Liver (tissue), 9 donors: ENCODE results near the gene SOCS4. TPM values are rescaled to one million over a fixed set of nuclear protein-coding genes. Genes with fewer than 3 reads are reported as not detected.

Experiments used
- DNase-seq: peaks from one replicate; pipeline ENCODE4 v3.0.0-alpha.2; 2017; ENCODE audit warnings: low spot score
- H3K27ac ChIP-seq, 2 donors: one replicate each; pipeline ENCODE4 v1.7.0; 2013; ENCODE audit warnings: inconsistent platforms in 2 of 2, low read length in 2 of 2, control low read depth in 1 of 2, low read depth in 1 of 2, mild to moderate bottlenecking in 1 of 2
- H3K27me3 ChIP-seq, 4 donors: one replicate each; pipeline versions ENCODE4 v1.6.1 to v1.7.0; 2013; ENCODE audit warnings: low read length in 3 of 4, inconsistent platforms in 1 of 4, mild to moderate bottlenecking in 1 of 4, moderate library complexity in 1 of 4; ENCODE audit not compliant: control insufficient read depth in 4 of 4, insufficient read depth in 4 of 4
- H3K36me3 ChIP-seq, 4 donors: one replicate each; pipeline versions ENCODE4 v1.6.1 to v1.7.0; 2013; ENCODE audit warnings: low read length in 3 of 4, mild to moderate bottlenecking in 3 of 4, low read depth in 1 of 4, moderate library complexity in 1 of 4; ENCODE audit not compliant: control insufficient read depth in 4 of 4, insufficient read depth in 3 of 4
- H3K4me1 ChIP-seq, 4 donors: one replicate each; pipeline versions ENCODE4 v1.6.1 to v1.7.0; 2013; ENCODE audit warnings: low read length in 3 of 4, mild to moderate bottlenecking in 3 of 4, moderate library complexity in 1 of 4; ENCODE audit not compliant: control insufficient read depth in 4 of 4, insufficient read depth in 4 of 4
- H3K4me3 ChIP-seq, 3 donors: one replicate each; pipeline versions ENCODE4 v1.6.1 to v1.7.0; 2013; ENCODE audit warnings: low read length in 3 of 3, control low read depth in 1 of 3, low read depth in 1 of 3, mild to moderate bottlenecking in 1 of 3
- H3K9ac ChIP-seq, 2 donors: one replicate each; pipeline ENCODE4 v1.7.0; 2013; ENCODE audit warnings: low read length in 2 of 2, mild to moderate bottlenecking in 2 of 2, moderate library complexity in 2 of 2, control low read depth in 1 of 2, low read depth in 1 of 2
- H3K9me3 ChIP-seq, 4 donors: one replicate each; pipeline versions ENCODE4 v1.6.1 to v1.7.0; 2013; ENCODE audit warnings: low read length in 3 of 4; ENCODE audit not compliant: control insufficient read depth in 4 of 4
- EGR1 ChIP-seq, 2 donors: IDR thresholded peaks; 2 replicates each; pipeline ENCODE4 v1.6.1; 2016 to 2018; ENCODE audit warnings: antibody characterized with exemption in 2 of 2, low read depth in 2 of 2
- FOXA2 ChIP-seq: IDR thresholded peaks from 2 replicates; pipeline ENCODE4 v1.6.1; 2016; ENCODE audit warnings: antibody characterized with exemption
- GABPA ChIP-seq, 2 donors: IDR thresholded peaks in 1 of 2; conservative IDR thresholded peaks in 1 of 2; 2 replicates each; pipeline ENCODE4 v1.6.1; 2016; ENCODE audit warnings: antibody characterized with exemption in 2 of 2, mild to moderate bottlenecking in 1 of 2, moderate library complexity in 1 of 2
- HNF4A ChIP-seq, 2 donors: conservative IDR thresholded peaks; 2 replicates each; pipeline ENCODE4 v1.6.1; 2016; ENCODE audit warnings: antibody characterized with exemption in 2 of 2, mild to moderate bottlenecking in 2 of 2
- HNF4G ChIP-seq: IDR thresholded peaks from 2 replicates; pipeline ENCODE4 v1.6.1; 2016; ENCODE audit warnings: antibody characterized with exemption
- JUND ChIP-seq, 2 donors: IDR thresholded peaks; 2 replicates each; pipeline ENCODE4 v1.6.1; 2016; ENCODE audit warnings: antibody characterized with exemption in 2 of 2
- NR2F2 ChIP-seq: IDR thresholded peaks from 2 replicates; pipeline ENCODE4 v1.6.1; 2016; ENCODE audit warnings: antibody characterized with exemption
- RAD21 ChIP-seq, 2 donors: IDR thresholded peaks; 2 replicates each; pipeline ENCODE4 v1.6.1; 2016; ENCODE audit warnings: antibody characterized with exemption in 2 of 2, mild to moderate bottlenecking in 2 of 2
- RXRA ChIP-seq, 2 donors: IDR thresholded peaks; 2 replicates each; pipeline ENCODE4 v1.6.1; 2017 to 2018; ENCODE audit warnings: antibody characterized with exemption in 2 of 2, mild to moderate bottlenecking in 1 of 2
- SP1 ChIP-seq: IDR thresholded peaks from 2 replicates; pipeline ENCODE4 v1.6.1; 2018; ENCODE audit warnings: antibody characterized with exemption, mild to moderate bottlenecking
- TAF1 ChIP-seq: conservative IDR thresholded peaks from 2 replicates; pipeline ENCODE4 v1.6.1; 2016; ENCODE audit warnings: antibody characterized with exemption, mild to moderate bottlenecking
- YY1 ChIP-seq: IDR thresholded peaks from 2 replicates; pipeline ENCODE4 v1.6.1; 2016; ENCODE audit warnings: antibody characterized with exemption, mild to moderate bottlenecking
- ZBTB33 ChIP-seq: IDR thresholded peaks from 2 replicates; pipeline ENCODE4 v1.6.1; 2016; ENCODE audit warnings: antibody characterized with exemption
- WGBS: extraction: QIAGEN DNeasy Blood & Tissue Kit; methylation state at CpG from one replicate; pipeline ENCODE4 v1.1.7; 2013; 5-methylcytosine and 5-hydroxymethylcytosine counted together
- polyA plus RNA-seq, 2 donors: library from polyadenylated mRNA; stranded (reverse) in 1 of 2; unstranded in 1 of 2; fragments of 200-250 nt in 1 of 2; fragments of >200 nt in 1 of 2; fragmentation: Nextera tagmentation in 1 of 2; extraction: Ambion mirVana in 1 of 2; gene quantifications; one replicate each; pipeline versions ENCODE4 v1.2.1 to v1.2.3, GENCODE V29; 2013 to 2015
- total RNA-seq, 2 donors: library from RNA; depleted of rRNA; stranded (reverse); fragments of >200 nt; gene quantifications; one replicate each; pipeline ENCODE4 v1.2.3, GENCODE V29; 2014
- TF ChIP-seq, protein P1 (sequence below): IDR thresholded peaks from 2 replicates; pipeline ENCODE4 v1.6.1; 2016; ENCODE audit warnings: antibody characterized with exemption, mild to moderate bottlenecking
- TF ChIP-seq, protein P2 (sequence below): IDR thresholded peaks from 2 replicates; pipeline ENCODE4 v1.6.1; 2016; ENCODE audit warnings: antibody characterized with exemption
- TF ChIP-seq, protein P3 (sequence below): fragments of 150-350 bp; IDR thresholded peaks from 2 replicates; pipeline ENCODE4 v1.5.1; 2017; ENCODE audit warnings: improper control_type of control experiment, low read depth, low read length; ENCODE audit not compliant: missing input control
- TF ChIP-seq, protein P4 (sequence below): IDR thresholded peaks from 2 replicates; pipeline ENCODE4 v1.6.1; 2016; ENCODE audit warnings: antibody characterized with exemption
- donor health status: healthy.
- donor health status: healthy.
- donor health status: healthy.
- donor health status: healthy.
- donor health status: healthy.

SOCS4 gene
- total and polyA plus RNA-seq, 4 donors, result 2.2 to 7.4 (median 6.0) TPM

- H3K4me1 ChIP-seq, result peaks cover 0 to 19% (median 16%) of the 10 kb centered on the region in 4 donors
- no peak overlapping the region for H3K27ac ChIP-seq
- no peak for DNase-seq
- no peaks in the 10 kb centered on the region for H3K9me3 ChIP-seq
- WGBS, result 10% methylated on average over 8 of the region's 8 CpGs
- H3K36me3 ChIP-seq, result no peaks in the 10 kb centered on the region
- no peak for TF ChIP-seq TAF1
- no peak for TF ChIP-seq SP1
- TF ChIP-seq, protein P1, sequence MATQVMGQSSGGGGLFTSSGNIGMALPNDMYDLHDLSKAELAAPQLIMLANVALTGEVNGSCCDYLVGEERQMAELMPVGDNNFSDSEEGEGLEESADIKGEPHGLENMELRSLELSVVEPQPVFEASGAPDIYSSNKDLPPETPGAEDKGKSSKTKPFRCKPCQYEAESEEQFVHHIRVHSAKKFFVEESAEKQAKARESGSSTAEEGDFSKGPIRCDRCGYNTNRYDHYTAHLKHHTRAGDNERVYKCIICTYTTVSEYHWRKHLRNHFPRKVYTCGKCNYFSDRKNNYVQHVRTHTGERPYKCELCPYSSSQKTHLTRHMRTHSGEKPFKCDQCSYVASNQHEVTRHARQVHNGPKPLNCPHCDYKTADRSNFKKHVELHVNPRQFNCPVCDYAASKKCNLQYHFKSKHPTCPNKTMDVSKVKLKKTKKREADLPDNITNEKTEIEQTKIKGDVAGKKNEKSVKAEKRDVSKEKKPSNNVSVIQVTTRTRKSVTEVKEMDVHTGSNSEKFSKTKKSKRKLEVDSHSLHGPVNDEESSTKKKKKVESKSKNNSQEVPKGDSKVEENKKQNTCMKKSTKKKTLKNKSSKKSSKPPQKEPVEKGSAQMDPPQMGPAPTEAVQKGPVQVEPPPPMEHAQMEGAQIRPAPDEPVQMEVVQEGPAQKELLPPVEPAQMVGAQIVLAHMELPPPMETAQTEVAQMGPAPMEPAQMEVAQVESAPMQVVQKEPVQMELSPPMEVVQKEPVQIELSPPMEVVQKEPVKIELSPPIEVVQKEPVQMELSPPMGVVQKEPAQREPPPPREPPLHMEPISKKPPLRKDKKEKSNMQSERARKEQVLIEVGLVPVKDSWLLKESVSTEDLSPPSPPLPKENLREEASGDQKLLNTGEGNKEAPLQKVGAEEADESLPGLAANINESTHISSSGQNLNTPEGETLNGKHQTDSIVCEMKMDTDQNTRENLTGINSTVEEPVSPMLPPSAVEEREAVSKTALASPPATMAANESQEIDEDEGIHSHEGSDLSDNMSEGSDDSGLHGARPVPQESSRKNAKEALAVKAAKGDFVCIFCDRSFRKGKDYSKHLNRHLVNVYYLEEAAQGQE, result no peak
- no peak for TF ChIP-seq RAD21 (IDR thresholded peaks at IDR 0.05)
- TF ChIP-seq, protein P2, sequence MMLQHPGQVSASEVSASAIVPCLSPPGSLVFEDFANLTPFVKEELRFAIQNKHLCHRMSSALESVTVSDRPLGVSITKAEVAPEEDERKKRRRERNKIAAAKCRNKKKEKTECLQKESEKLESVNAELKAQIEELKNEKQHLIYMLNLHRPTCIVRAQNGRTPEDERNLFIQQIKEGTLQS, result no peak
- TF ChIP-seq, protein P3, sequence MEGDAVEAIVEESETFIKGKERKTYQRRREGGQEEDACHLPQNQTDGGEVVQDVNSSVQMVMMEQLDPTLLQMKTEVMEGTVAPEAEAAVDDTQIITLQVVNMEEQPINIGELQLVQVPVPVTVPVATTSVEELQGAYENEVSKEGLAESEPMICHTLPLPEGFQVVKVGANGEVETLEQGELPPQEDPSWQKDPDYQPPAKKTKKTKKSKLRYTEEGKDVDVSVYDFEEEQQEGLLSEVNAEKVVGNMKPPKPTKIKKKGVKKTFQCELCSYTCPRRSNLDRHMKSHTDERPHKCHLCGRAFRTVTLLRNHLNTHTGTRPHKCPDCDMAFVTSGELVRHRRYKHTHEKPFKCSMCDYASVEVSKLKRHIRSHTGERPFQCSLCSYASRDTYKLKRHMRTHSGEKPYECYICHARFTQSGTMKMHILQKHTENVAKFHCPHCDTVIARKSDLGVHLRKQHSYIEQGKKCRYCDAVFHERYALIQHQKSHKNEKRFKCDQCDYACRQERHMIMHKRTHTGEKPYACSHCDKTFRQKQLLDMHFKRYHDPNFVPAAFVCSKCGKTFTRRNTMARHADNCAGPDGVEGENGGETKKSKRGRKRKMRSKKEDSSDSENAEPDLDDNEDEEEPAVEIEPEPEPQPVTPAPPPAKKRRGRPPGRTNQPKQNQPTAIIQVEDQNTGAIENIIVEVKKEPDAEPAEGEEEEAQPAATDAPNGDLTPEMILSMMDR, result no peak
- no peak for TF ChIP-seq FOXA2
- H3K4me3 ChIP-seq, result peak overlapping the region; percentile 57 to 88 (median 60)
- H3K27me3 ChIP-seq, result no peaks in the 10 kb centered on the region
- H3K9ac ChIP-seq, result peak overlapping the region in 1 of 2 donors; percentile 63
Measured at GRCh38 chr14:55028066-55028465, 1.0 kb downstream of the SOCS4 start.

DNA sequence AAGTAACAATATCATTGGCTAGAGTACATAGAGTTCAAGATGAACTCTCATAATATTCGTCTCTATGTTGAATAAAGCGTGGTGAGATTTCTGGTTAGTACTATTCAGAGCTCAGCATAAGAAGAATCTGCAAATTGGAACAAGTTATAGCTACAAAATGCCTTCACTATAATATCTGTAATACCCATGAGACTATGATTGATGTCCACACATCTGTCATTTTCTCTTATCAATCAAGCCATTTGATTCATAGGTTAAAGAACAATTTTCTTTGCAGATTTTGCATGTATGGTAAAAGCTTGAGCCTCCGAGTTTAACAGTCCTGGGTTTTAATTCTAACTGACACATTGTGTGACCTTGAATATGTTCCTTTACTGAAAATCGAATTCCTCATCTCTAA, 1.4 kb downstream of the SOCS4 start:
- DNase-seq, result no peak
- no peak overlapping the region for H3K27ac ChIP-seq
- H3K36me3 ChIP-seq, result no peaks in the 10 kb centered on the region
- no peak overlapping the region for H3K4me3 ChIP-seq
- no peaks in the 10 kb centered on the region for H3K9me3 ChIP-seq
- H3K27me3 ChIP-seq, result no peaks in the 10 kb centered on the region
- no peak for TF ChIP-seq TAF1
- TF ChIP-seq, protein P3, result no peak
- no peak for TF ChIP-seq ZBTB33
- no peak for TF ChIP-seq RAD21 (IDR thresholded peaks at IDR 0.05)
- no peak for TF ChIP-seq JUND (IDR thresholded peaks at IDR 0.05)
- no peak for TF ChIP-seq RXRA (IDR thresholded peaks at IDR 0.05)
- TF ChIP-seq HNF4G, result no peak
- no peak for TF ChIP-seq FOXA2
- no peak for TF ChIP-seq SP1
- TF ChIP-seq, protein P1, result no peak
- TF ChIP-seq EGR1 (IDR thresholded peaks at IDR 0.05; ENCODE audit: low read depth in 2 of 2), result no peak
- TF ChIP-seq HNF4A (conservative IDR thresholded peaks at IDR 0.05), result no peak
- TF ChIP-seq, protein P2, result no peak
- TF ChIP-seq YY1, result no peak
- no peak for TF ChIP-seq GABPA (IDR thresholded peaks at IDR 0.05 in 1 of 2, conservative IDR thresholded peaks at IDR 0.05 in 1 of 2)
- TF ChIP-seq NR2F2, result no peak
- TF ChIP-seq, protein P4, sequence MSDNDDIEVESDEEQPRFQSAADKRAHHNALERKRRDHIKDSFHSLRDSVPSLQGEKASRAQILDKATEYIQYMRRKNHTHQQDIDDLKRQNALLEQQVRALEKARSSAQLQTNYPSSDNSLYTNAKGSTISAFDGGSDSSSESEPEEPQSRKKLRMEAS, result no peak
- no peak overlapping the region for H3K9ac ChIP-seq
- 81% methylated on average over 4 of the region's 4 CpGs for WGBS
- peaks cover 0 to 19% (median 16%) of the 10 kb centered on the region in 4 donors for H3K4me1 ChIP-seq
